ENCODE data around the gene TNFSF8. TPM values are rescaled to one million over a fixed set of nuclear protein-coding genes. Genes with fewer than 3 reads are reported as not detected.

The TNFSF8 gene
- polyA plus RNA-seq (2013, experiment 1 of 4), result not detected
- polyA plus RNA-seq (2013, experiment 2 of 4), result not detected
- not detected for polyA plus RNA-seq (2013, experiment 3 of 4)
- not detected for polyA plus RNA-seq (2013, experiment 4 of 4)

- no peaks in the 10 kb centered on the region for H3K4me1 ChIP-seq (ENCODE audit: control insufficient read depth, insufficient read depth, low read length)
- peaks cover 18% of the 10 kb centered on the region for H3K27me3 ChIP-seq (ENCODE audit: control insufficient read depth, insufficient read depth, low read length, poor library complexity, severe bottlenecking)
- H3K4me3 ChIP-seq (ENCODE audit: insufficient read depth, low read depth, low read length), result no peak within 1 kb of the TSS
- no peak within 1 kb of the TSS for H3K27ac ChIP-seq (ENCODE audit: insufficient read depth, low read depth, low read length, poor library complexity, severe bottlenecking)
- H3K9me3 ChIP-seq (ENCODE audit: control insufficient read depth, low read length), result no peaks in the 10 kb centered on the region
- WGBS, 2 experiments, result 90 to 94% methylated on average over 24 of the region's 24 CpGs
- no peaks in the 10 kb centered on the region for H3K36me3 ChIP-seq (ENCODE audit: control insufficient read depth, insufficient read depth, low read length)
These were observed at the start of gene TNFSF8 for GRCh38 chr9:114930056-114930812. Gene TNFSF8 (minus strand): TSS chr9:114930591. CDS start chr9:114930303, 288 bp downstream.

- no peak overlapping the region for H3K27ac ChIP-seq (ENCODE audit: insufficient read depth, low read depth, low read length, poor library complexity, severe bottlenecking)
- H3K36me3 ChIP-seq (ENCODE audit: control insufficient read depth, insufficient read depth, low read length), result no peaks in the 10 kb centered on the region
- H3K4me3 ChIP-seq (ENCODE audit: insufficient read depth, low read depth, low read length), result no peak overlapping the region
- H3K9me3 ChIP-seq (ENCODE audit: control insufficient read depth, low read length), result no peaks in the 10 kb centered on the region
- H3K4me1 ChIP-seq (ENCODE audit: control insufficient read depth, insufficient read depth, low read length), result no peaks in the 10 kb centered on the region
- H3K27me3 ChIP-seq (ENCODE audit: control insufficient read depth, insufficient read depth, low read length, poor library complexity, severe bottlenecking), result no peaks in the 10 kb centered on the region
- WGBS, 2 experiments, result 89 to 91% methylated on average over 2 of the region's 2 CpGs
These were observed 42.8 kb upstream of the TNFSF8 start for GRCh38 chr9:114973216-114973615.

DNA sequence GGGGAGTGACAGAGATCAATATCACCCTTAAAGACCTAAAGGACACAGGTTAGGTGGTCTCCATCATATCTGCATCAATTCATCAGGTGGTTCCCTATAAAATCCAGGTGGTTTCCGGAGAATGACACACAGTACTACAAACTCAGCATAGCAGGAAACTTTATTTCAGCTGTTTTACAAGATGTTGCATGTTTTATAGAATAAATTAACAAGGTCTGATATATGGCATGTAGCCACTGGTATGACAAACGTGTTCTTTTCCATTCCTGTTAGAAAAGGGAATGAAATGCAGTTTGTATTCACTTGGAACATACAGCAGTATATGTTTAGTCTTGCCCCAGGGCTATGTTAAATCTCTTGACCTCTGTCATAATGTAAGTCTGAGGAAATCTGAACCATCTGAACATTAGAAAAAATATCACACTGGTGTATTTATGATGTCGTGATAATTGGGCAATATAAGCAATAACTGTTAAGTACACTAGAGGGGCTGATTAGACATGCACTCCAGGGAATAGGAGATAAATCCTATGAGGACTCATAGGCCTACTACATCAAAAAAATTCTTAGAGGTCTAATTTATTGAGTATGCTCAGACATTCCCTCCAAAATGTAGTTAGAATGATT is 42.2 kb upstream of the TNFSF8 start:
- H3K36me3 ChIP-seq (ENCODE audit: control insufficient read depth, insufficient read depth, low read length), result no peaks in the 10 kb centered on the region
- WGBS, 2 experiments, result 83 to 92% methylated on average over 3 of the region's 3 CpGs
- no peaks in the 10 kb centered on the region for H3K4me1 ChIP-seq (ENCODE audit: control insufficient read depth, insufficient read depth, low read length)
- no peak overlapping the region for H3K4me3 ChIP-seq (ENCODE audit: insufficient read depth, low read depth, low read length)
- no peaks in the 10 kb centered on the region for H3K9me3 ChIP-seq (ENCODE audit: control insufficient read depth, low read length)
- no peak overlapping the region for H3K27ac ChIP-seq (ENCODE audit: insufficient read depth, low read depth, low read length, poor library complexity, severe bottlenecking)
- no peaks in the 10 kb centered on the region for H3K27me3 ChIP-seq (ENCODE audit: control insufficient read depth, insufficient read depth, low read length, poor library complexity, severe bottlenecking)

GRCh38 chr9:114969269-114969668 is 38.9 kb upstream of the TNFSF8 start:
- Histone ChIP-seq H3K27me3 (ENCODE audit: control insufficient read depth, insufficient read depth, low read length, poor library complexity, severe bottlenecking) (no peaks in the 10 kb centered on the region), H3K4me3 (ENCODE audit: insufficient read depth, low read depth, low read length) (no peak overlapping the region), H3K27ac (ENCODE audit: insufficient read depth, low read depth, low read length, poor library complexity, severe bottlenecking) (no peak overlapping the region), H3K36me3 (ENCODE audit: control insufficient read depth, insufficient read depth, low read length) (no peaks in the 10 kb centered on the region), H3K9me3 (ENCODE audit: control insufficient read depth, low read length) (no peaks in the 10 kb centered on the region), H3K4me1 (ENCODE audit: control insufficient read depth, insufficient read depth, low read length) (no peaks in the 10 kb centered on the region)
- 62 to 75% methylated on average over 1 of the region's 1 CpG for WGBS, 2 experiments

- Histone ChIP-seq H3K36me3 (ENCODE audit: control insufficient read depth, insufficient read depth, low read length) (no peaks in the 10 kb centered on the region), H3K9me3 (ENCODE audit: control insufficient read depth, low read length) (no peaks in the 10 kb centered on the region), H3K27ac (ENCODE audit: insufficient read depth, low read depth, low read length, poor library complexity, severe bottlenecking) (no peak overlapping the region), H3K4me1 (ENCODE audit: control insufficient read depth, insufficient read depth, low read length) (no peaks in the 10 kb centered on the region), H3K27me3 (ENCODE audit: control insufficient read depth, insufficient read depth, low read length, poor library complexity, severe bottlenecking) (no peaks in the 10 kb centered on the region), H3K4me3 (ENCODE audit: insufficient read depth, low read depth, low read length) (no peak overlapping the region)
- WGBS, 2 experiments, result 17 to 39% methylated on average over 1 of the region's 1 CpG
These were observed 38.3 kb upstream of the TNFSF8 start for GRCh38 chr9:114968671-114969070.

- Histone ChIP-seq H3K36me3 (ENCODE audit: control insufficient read depth, insufficient read depth, low read length) (no peaks in the 10 kb centered on the region), H3K4me3 (ENCODE audit: insufficient read depth, low read depth, low read length) (no peak overlapping the region), H3K4me1 (ENCODE audit: control insufficient read depth, insufficient read depth, low read length) (no peaks in the 10 kb centered on the region), H3K27me3 (ENCODE audit: control insufficient read depth, insufficient read depth, low read length, poor library complexity, severe bottlenecking) (no peaks in the 10 kb centered on the region), H3K9me3 (ENCODE audit: control insufficient read depth, low read length) (no peaks in the 10 kb centered on the region), H3K27ac (ENCODE audit: insufficient read depth, low read depth, low read length, poor library complexity, severe bottlenecking) (no peak overlapping the region)
- 100% methylated on average over 1 of the region's 1 CpG; no CpG with 5 or more reads in 1 of the 2 experiments for WGBS, 2 experiments
These were observed 35.2 kb upstream of the TNFSF8 start for GRCh38 chr9:114965564-114965963.

GRCh38 chr9:114962809-114963208 is 32.4 kb upstream of the TNFSF8 start:
- WGBS, 2 experiments, result 97 to 98% methylated on average over 7 of the region's 7 CpGs
- Histone ChIP-seq H3K27me3 (ENCODE audit: control insufficient read depth, insufficient read depth, low read length, poor library complexity, severe bottlenecking) (no peaks in the 10 kb centered on the region), H3K36me3 (ENCODE audit: control insufficient read depth, insufficient read depth, low read length) (no peaks in the 10 kb centered on the region)

DNA sequence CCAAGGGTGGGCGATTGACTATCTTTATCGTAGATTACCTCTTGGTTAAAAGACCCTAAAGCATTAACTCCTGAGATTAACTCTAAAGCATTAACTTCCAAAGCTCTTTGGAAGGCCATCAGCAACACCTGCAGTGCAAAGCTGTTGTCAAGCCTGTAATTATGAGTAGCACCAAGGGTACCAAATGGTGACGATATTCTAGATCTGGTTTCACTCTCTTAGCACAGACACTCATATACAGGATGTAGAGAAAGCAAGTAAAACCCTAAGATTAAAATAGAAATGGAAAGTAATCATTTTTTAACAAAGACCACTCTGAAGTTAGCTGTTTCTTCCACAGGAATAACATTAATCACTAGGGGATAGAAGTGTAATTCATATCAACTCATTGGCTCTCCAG is 29.9 kb upstream of the TNFSF8 start:
- H3K27ac ChIP-seq (ENCODE audit: insufficient read depth, low read depth, low read length, poor library complexity, severe bottlenecking), result no peak overlapping the region
- no peak overlapping the region for H3K4me3 ChIP-seq (ENCODE audit: insufficient read depth, low read depth, low read length)
- WGBS, 2 experiments, result 91 to 93% methylated on average over 3 of the region's 3 CpGs
- H3K36me3 ChIP-seq (ENCODE audit: control insufficient read depth, insufficient read depth, low read length), result no peaks in the 10 kb centered on the region
- no peaks in the 10 kb centered on the region for H3K4me1 ChIP-seq (ENCODE audit: control insufficient read depth, insufficient read depth, low read length)
- H3K27me3 ChIP-seq (ENCODE audit: control insufficient read depth, insufficient read depth, low read length, poor library complexity, severe bottlenecking), result no peaks in the 10 kb centered on the region
- H3K9me3 ChIP-seq (ENCODE audit: control insufficient read depth, low read length), result no peaks in the 10 kb centered on the region

More at GRCh38 chr9:114962809-114963208, 32.4 kb upstream of the TNFSF8 start:
- no peak overlapping the region for H3K27ac ChIP-seq (ENCODE audit: insufficient read depth, low read depth, low read length, poor library complexity, severe bottlenecking)
- no peaks in the 10 kb centered on the region for H3K4me1 ChIP-seq (ENCODE audit: control insufficient read depth, insufficient read depth, low read length)
- H3K4me3 ChIP-seq (ENCODE audit: insufficient read depth, low read depth, low read length), result no peak overlapping the region
- no peaks in the 10 kb centered on the region for H3K9me3 ChIP-seq (ENCODE audit: control insufficient read depth, low read length)

DNA sequence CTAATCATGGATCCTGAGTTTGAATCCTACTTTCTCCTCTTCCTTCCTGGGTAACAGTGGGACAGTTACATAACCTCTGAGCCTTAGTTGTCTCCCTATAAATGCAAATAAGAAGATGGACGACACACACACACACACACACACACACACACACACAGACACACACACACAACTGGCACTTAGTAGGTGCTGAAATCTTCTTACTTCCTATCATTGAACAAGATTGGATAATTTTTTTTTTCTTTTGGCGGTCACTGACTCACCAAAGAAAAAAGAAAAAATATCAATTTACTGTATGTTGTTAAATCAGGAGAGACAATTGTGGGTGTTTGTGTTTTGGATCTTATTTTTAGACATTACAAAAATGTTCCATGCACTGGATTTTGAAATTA is 28.4 kb upstream of the TNFSF8 start:
- WGBS, 2 experiments, result 88 to 100% methylated on average over 1 of the region's 2 CpGs
- Histone ChIP-seq H3K4me1 (ENCODE audit: control insufficient read depth, insufficient read depth, low read length) (no peaks in the 10 kb centered on the region), H3K9me3 (ENCODE audit: control insufficient read depth, low read length) (no peaks in the 10 kb centered on the region), H3K27ac (ENCODE audit: insufficient read depth, low read depth, low read length, poor library complexity, severe bottlenecking) (no peak overlapping the region), H3K27me3 (ENCODE audit: control insufficient read depth, insufficient read depth, low read length, poor library complexity, severe bottlenecking) (no peaks in the 10 kb centered on the region), H3K4me3 (ENCODE audit: insufficient read depth, low read depth, low read length) (no peak overlapping the region), H3K36me3 (ENCODE audit: control insufficient read depth, insufficient read depth, low read length) (no peaks in the 10 kb centered on the region)

DNA sequence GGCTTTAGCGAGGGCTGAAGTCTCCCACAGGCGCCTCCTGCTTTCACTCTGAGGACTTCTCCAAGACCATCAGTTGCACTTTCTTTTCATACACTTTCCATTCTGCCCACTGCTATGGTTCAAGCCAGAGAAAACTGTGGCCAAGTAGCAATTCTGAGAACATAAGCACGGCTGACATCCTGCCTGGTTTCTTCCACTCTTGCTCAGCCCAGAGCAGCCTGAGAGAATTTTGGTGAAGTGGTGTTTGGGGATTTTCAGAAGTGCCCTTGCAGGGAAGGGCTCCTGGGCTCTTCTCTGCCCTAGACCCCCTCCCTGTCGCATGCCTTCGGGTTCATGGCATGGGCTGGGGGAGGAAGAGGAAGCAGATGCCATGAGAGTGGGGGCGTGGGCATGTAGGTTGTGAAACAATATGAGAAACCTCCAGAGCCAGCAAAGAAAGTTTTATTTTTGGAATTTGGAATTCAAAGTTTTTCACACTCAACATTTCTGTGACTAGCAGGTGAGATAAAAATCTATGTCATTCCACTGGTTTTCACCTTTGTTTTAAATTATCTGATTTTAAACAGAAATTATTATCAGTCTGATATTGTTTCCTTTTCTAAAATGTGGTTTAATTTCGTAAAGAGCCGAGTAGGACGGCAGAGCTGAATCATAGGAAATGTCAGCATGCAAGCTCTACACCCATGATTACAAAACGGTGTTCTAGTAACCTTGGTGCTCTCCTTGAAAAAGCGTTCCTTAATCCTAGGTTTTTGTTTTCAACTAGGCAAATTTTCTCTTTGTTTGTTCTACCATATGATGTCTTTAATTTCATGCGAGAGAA is 27.8 kb upstream of the TNFSF8 start:
- 93 to 95% methylated on average over 10 to 12 of the region's 12 CpGs for WGBS, 2 experiments
- no peaks in the 10 kb centered on the region for H3K9me3 ChIP-seq (ENCODE audit: control insufficient read depth, low read length)
- no peaks in the 10 kb centered on the region for H3K36me3 ChIP-seq (ENCODE audit: control insufficient read depth, insufficient read depth, low read length)
- H3K4me1 ChIP-seq (ENCODE audit: control insufficient read depth, insufficient read depth, low read length), result no peaks in the 10 kb centered on the region
- H3K27ac ChIP-seq (ENCODE audit: insufficient read depth, low read depth, low read length, poor library complexity, severe bottlenecking), result no peak overlapping the region
- H3K4me3 ChIP-seq (ENCODE audit: insufficient read depth, low read depth, low read length), result no peak overlapping the region
- H3K27me3 ChIP-seq (ENCODE audit: control insufficient read depth, insufficient read depth, low read length, poor library complexity, severe bottlenecking), result no peaks in the 10 kb centered on the region
